ENCODE data around the gene WDR81.
"Not testable (repeated sequence)": the region's sequence is repeated elsewhere in the genome, so short reads cannot be mapped to it uniquely, and the experiment has no call there.

The WDR81 gene

DNA sequence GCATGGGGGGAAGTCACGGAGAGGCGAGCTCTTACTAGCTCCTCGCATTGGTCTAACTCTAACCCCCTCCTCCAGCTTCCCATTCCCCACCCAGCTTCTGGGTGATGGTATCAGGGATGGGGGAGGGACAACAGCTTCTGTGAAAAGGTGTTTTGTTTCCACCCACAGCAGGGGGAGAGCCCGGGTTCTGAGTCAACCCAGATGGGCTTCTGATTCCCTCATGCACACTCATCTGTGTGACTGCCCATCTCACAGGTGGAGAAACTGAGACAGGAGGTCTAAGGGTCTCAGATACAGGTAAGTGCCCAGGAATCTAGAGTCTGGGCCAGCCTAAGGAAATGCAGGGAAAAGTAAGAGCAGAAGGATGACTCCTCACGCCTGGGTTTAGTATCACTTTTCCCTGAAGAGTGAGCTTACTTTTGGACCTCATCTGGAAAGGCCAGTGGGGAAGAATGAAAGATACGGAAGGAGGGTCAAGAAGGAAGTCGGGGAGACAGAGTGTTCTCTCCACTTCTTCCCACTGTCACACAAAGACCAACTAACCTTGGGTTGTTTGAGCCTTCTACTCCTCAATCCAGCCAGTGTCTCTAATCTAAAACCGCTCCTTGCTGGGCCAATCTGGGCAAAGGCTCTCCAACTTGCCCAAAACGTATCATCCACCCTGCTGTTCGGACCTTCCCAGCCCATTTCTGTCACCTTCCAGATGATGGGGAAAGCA lies 11.2 kb upstream of the WDR81 start:
- DNase-seq (ENCODE audit: low spot score) = no peak

DNA sequence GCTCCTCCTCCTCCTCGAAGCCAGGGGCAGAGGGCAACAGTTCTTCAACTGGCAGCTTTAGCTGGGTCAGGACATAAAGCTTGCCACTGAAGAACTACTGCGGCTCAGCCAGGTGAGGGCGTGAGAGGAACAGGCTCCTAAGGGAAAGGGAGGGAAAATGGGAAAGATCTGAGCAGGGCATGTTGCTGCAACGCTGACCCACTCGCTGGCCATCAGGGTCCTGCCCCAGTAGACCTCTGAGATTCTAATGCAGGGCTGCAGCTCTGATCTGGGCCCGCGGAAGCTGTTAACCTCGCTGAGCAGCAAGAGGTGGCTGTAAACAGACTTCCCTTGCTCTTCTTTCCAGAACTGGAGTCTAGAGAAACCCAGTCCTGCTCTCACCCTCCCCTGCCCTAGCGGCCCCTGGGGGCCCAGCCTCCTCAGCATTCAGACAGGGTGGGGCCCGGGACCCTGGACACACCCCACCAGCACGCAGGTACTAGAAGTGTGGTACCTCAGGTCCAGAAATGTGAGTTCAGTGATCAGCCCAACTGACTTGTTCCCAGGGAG lies 10.6 kb upstream of the WDR81 start:
- no peak for DNase-seq (ENCODE audit: low spot score)

DNA sequence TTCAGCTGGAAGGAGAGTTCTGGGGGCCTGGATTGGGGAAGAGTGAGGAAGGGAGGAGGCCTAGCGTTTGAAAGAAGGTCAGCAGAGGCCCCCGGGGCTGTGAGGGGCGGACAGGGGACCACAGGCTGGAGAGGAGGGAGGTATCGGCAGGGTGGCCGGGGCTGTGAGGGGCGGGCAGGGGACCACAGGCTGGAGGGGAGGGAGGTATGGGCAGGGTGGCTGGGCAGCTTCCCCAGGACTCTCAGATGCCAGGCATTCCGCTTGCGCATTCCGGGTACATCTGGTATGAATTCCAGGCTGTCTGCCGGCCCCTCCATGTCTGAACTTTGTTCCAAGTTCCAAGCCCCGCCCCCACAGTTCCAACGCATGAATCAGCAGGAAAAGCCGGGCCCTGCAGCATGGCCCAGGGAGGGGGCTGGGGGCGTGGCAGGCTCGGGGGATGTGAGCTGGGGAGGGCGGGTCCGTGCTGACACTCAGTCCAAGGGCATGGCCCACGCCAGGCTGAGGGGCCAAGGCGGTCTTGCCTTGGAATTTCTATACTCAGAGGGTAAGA lies 10.0 kb upstream of the WDR81 start:
- peak; percentile 70 for DNase-seq (ENCODE audit: low spot score)

DNA sequence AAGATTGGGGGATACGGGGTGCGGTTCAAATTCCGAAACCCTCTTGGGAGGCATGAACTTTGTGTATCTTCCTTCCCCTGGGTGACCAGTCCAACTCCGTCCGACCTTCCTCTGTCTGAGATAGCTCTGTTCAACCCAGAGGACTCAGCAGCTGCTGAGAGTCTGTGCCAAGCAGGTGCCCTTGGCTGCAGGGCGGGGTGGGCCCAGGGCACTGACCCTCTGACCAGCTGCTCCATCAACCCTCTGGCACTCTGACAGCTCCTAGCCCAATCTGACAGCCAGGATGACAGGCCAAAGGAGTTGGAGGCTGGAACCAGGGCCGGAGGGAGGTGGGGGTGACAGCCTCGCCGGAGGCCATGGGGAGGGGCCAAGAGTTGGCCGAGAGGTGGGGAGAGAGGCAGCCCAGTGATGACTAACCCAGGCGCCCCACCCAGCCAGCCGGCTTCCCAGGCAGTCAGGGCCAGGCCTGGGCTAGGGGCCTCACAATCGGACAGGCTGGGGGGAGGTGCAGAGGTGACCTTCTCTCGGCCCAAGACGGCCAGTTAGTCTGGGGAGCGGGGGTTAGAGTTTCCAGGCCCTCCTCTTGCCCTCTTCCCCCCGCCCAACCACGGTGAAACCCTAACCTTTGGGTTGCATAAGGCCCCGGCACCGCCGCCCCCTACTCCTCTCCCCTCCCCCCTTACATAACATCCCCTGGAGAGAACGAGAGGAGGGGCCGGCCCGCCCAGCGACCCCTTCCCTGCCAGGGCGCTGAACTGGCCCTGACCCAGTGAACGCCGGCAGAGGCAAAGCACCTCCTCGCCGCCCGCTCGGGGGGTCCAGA lies 9.3 kb upstream of the WDR81 start:
- peak; percentile 40 for DNase-seq (ENCODE audit: low spot score)

DNA sequence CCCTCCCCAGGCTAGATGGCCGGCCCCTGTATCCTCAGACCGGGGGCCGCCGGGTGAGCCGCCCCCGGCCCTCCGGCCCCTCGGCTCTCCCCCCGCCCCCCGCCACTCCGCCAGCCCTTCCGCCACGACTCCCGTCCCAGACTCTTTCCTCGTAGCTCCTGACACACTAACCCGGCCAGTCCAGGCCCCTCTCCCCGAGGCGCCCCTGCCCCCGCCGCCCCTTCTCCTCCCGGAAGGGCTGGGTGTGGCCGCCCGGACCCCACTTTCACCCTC lies 8.8 kb upstream of the WDR81 start:
- DNase-seq (ENCODE audit: low spot score) = no peak

DNA sequence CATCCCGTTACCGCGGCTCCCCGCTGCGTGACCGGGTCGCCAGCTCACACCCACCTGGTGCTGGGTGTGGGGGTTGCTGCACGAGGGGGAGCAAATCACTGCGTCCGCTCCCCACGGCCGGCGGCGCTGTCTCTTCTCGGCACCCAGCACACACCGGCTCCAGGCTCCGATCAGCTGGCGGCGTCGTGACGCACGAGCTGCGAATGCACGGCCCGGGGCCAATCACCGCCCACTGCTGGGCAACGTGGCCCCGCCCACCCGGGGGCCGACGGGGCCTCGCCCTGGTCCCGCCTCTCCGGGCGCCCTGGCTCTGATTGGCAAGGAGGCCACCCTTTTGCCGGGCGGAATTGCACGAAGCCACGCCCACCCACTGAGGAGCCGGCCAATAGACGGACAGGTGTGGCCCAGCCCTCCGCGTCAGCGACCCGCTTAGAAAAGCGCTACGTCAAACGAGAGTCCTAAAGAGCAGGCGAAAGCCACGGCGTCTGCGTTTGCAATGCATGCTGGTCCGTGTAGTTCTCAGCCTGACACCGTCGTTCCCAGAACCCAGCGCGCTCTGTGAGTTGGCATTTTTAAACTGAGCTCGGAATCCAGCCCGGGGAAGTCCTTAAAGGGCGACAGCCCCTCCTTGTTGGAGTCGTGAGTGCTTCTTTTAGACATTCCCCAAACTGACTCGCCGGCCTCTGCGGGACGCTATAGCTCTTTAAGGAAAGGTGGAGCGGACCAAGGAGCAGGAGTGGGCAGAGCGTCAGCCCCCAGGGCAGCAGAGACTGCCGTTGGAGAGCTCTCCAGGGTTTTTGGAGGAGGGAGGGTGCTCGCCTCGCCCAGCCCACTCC lies 8.2 kb upstream of the WDR81 start:
- peak; percentile 100 for DNase-seq (ENCODE audit: low spot score)

DNA sequence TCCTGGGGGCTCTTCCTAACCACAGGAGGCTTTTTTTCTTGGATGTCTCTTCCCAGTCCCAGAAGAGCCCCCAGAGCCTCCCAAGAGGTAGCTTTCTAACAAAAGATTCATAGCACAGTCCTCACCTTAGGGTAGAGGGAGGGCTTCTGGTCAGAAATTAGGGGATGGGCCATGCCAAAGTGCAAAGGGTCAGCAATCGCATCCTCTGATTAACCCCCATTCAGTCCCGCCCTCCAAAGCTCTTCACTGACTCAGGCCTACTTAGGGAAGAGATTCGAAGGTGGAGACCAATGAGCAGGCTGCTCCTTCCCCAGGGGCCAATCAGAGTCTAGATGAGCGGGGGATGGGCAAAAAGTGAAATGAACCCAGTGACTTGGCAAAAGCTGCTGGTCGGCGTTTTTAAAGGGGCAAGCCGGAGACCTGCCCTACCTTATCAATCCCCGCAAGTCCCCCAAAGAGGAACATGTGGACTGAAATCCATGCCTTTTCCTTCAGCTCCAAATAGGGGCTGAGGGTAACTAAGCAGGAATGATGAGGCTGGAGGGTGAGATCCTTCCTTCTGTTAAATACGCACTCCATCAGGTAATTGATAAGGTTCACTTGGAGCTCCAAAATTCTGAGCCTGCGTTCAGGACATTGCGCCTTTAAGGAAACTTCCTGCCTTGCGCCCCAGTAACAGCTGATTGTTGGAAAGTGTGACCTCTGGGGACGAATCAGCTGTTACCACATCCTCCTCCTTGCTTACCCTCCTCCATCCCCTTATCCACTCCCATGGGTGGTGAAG lies 7.4 kb upstream of the WDR81 start:
- DNase-seq (ENCODE audit: low spot score) = peak; percentile 96

DNA sequence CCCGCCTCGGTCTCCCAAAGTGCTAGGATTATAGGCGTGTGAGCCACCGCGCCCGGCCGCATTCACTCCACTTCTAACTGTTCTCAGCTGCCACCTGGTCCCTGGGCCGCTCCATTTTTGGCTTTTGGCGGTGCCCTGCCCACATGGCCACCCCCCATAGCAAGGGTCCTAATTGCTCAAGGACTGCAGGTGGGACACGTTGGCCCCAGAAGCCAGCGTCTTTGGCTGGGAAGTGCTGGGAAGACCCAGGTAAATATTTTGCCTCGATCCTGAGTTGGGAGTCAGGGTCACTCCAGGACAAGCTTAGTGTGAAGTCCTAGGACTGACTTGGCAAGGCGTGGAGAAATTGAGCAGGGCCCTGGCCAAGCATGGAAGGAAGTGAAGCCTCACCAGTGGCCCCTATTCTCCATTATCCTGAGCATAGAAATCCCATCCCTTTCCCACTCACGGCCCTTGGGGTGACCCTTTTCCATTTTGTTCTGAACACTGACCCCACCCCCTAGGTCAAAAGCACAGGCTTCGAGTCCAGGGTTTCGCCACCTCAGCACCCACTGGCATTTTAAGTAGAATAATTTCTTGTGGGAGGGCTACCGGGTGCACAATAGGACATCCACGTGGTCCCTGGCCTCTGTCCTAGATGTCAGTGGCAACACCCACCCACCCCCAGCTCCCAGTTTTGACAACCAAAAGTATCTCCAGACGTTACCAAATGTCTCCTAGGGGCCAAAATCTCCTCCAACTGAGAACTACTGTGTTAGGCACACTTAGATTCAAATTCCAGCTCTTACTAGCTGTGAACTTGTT lies 5.9 kb upstream of the WDR81 start:
- DNase-seq (ENCODE audit: low spot score) = no peak

DNA sequence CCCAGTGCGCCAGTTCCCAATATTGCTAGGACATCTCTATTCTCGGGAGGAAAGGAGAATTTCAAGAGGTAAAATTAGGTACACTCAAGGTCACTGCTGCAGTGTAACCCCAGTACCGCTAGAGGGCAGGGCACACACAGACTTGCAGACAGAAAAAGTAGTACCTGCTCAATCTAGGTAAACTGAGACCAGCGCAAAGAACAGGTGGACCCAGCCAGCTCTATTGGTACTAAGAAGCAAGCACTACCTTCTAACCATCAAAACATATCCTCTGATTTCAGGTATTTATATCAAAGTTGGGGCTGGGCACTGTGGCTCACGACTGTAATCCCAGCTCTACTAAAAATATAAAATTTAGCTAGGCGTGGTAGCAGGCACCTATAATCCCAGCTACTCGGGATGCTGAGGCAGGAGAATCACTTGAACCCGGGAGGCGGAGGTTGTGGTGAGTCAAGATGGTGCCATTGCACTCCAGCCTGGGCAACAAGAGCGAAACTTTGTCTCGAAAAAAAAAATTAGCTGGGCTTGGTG lies 3.6 kb upstream of the WDR81 start:
- no peak for DNase-seq (ENCODE audit: low spot score)

DNA sequence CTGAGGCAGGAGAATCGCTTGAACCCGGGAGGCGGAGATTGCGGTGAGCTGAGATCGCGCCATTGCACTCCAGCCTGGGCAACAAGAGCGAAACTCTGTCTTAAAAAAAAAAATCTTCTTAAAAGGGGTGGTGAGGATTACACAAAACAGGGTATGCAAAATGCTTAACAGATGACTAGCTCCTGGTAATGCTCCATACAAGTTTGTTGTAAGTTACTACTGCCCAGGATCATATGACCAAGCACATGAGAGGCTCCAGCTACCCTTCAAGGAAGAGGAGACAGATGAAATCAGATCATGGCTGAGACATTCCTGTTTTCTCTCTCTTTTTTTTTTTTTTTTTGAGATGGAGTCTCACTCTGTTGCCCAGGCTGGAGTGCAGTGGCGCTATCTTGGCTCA lies 2.5 kb upstream of the WDR81 start:
- DNase-seq (ENCODE audit: low spot score) = not testable (repeated sequence)

DNA sequence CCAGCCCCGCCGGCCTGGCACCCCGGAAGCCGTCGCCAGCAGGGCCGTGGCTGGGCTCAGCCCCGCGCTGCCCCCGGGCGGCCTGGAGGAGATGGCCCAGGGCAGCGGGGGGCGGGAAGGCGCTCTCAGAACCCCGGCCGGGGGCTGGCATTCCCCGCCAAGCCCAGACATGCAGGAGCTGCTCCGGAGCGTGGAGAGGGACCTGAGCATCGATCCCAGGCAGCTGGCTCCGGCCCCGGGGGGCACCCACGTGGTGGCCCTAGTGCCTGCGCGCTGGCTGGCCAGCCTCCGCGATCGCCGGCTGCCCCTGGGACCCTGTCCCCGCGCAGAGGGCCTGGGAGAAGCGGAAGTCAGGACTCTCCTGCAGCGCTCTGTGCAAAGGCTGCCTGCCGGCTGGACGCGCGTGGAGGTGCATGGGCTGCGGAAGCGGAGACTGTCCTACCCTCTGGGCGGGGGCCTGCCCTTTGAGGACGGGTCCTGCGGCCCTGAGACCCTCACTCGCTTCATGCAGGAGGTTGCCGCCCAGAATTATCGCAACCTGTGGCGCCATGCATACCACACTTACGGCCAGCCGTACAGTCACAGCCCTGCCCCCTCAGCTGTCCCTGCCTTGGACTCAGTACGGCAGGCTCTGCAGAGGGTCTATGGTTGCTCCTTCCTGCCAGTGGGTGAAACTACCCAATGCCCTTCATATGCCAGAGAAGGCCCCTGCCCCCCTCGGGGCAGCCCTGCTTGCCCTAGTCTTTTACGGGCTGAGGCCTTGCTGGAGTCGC lies 551 bp downstream of the WDR81 start:
- peak; percentile 35 for DNase-seq (ENCODE audit: low spot score)

DNA sequence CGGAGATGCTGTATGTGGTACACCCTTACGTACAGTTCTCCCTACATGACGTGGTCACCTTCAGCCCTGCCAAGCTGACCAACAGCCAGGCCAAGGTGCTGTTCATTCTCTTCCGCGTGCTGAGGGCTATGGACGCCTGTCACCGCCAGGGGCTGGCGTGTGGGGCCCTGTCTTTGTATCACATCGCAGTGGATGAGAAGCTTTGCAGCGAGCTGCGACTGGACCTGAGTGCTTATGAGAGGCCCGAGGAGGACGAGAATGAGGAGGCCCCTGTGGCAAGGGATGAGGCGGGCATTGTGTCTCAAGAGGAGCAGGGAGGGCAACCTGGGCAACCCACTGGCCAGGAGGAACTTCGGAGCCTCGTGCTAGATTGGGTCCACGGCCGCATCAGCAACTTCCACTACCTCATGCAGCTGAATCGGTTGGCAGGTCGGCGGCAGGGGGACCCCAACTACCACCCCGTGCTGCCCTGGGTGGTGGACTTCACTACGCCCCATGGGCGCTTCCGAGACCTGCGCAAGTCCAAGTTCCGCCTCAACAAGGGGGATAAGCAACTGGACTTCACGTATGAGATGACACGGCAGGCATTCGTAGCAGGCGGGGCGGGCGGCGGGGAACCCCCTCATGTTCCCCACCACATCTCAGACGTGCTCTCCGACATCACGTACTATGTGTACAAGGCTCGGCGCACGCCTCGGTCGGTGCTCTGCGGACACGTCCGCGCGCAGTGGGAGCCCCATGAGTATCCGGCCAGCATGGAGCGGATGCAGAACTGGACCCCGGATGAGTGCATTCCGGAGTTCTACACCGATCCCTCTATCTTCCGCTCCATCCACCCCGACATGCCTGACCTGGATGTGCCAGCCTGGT lies 1.4 kb downstream of the WDR81 start:
- no peak for DNase-seq (ENCODE audit: low spot score)

DNA sequence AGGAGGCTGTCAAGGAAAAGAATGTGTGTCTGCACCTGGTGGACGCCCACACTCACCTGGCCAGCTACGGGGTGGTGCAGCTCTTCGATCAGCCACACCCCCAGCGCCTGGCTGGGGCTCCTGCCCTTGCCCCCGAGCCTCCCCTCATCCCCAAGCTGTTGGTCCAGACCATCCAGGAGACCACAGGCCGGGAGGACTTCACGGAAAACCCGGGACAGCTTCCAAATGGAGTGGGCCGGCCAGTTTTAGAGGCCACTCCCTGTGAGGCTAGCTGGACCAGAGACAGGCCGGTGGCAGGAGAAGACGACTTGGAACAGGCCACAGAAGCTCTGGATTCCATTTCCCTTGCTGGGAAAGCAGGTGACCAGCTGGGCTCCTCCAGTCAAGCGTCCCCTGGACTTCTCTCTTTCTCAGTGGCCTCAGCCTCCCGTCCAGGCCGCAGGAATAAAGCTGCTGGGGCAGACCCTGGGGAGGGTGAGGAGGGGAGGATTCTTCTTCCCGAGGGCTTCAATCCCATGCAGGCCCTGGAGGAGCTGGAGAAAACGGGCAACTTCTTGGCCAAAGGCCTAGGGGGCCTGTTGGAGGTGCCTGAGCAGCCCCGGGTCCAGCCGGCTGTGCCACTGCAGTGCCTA lies 2.2 kb downstream of the WDR81 start:
- DNase-seq (ENCODE audit: low spot score) = no peak

DNA sequence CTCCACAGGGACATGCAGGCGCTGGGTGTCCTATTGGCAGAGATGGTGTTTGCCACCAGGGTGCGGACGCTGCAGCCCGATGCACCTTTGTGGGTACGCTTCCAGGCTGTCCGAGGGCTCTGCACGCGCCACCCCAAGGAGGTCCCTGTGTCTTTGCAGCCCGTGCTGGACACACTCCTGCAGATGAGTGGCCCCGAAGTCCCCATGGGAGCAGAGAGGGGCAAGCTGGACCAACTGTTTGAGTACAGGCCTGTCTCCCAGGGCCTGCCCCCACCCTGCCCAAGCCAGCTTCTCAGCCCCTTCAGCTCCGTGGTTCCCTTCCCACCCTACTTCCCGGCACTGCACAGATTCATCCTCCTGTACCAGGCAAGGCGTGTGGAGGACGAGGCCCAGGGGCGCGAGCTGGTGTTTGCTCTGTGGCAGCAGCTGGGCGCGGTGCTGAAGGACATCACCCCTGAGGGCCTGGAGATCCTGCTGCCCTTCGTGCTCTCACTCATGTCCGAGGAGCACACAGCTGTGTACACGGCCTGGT lies 2.8 kb downstream of the WDR81 start:
- no peak for DNase-seq (ENCODE audit: low spot score)

DNA sequence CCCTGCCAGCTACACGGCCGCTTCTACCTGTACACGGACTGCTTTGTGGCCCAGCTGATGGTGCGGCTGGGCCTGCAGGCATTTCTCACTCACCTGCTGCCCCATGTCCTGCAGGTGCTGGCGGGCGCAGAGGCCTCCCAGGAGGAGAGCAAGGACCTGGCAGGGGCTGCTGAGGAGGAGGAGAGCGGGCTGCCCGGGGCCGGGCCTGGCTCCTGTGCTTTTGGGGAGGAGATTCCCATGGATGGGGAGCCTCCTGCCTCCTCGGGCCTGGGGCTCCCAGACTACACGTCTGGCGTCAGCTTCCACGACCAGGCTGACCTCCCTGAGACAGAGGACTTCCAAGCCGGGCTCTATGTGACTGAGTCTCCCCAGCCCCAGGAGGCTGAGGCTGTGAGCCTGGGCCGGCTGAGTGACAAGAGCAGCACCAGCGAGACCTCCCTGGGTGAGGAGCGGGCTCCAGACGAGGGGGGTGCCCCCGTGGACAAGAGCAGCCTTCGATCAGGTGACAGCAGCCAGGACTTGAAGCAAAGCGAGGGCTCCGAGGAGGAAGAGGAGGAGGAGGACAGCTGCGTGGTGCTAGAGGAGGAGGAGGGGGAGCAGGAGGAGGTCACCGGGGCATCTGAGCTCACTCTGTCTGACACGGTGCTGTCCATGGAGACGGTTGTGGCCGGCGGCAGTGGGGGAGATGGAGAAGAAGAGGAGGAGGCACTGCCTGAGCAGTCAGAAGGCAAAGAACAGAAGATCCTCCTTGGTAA lies 3.5 kb downstream of the WDR81 start:
- no peak for DNase-seq (ENCODE audit: low spot score)

DNA sequence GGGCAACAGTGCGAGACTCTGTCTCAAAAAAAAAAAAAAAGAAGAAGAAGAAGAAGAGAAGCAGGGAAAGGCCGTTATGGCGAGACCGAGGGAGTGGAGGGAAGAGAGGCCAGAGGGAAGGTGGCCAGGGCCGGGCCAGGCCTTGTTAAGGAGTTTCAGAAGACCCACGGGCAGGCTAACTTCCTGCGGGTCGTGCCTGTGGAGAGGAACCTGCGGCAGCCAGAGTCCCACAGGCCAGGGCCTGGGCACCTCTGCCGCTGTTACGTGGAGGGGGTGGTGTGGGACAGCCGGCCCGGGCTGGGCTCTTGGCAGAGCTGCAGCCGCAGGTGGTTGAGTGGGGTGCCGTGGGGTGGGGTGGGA lies 5.4 kb downstream of the WDR81 start:
- no peak for DNase-seq (ENCODE audit: low spot score)
